OCI-LY1 (cell line): ENCODE results near the gene DLK1.

ENCODE experiments used
- H2AFZ ChIP-seq: fragments of 200-600 bp; sonication (generic), shearing (Covaris generic); 2 replicates; pipeline ENCODE4 v1.6.0; 2014; ENCODE audit warnings: antibody characterized with exemption, mild to moderate bottlenecking, low read length
- H3F3A ChIP-seq: fragments of 200-600 bp; sonication (generic), shearing (Covaris generic); 2 replicates; pipeline ENCODE4 v1.6.0; 2014; ENCODE audit warnings: mild to moderate bottlenecking, antibody characterized with exemption, low read length, moderate library complexity; ENCODE audit not compliant: insufficient read depth
- H3K27ac ChIP-seq: fragments of 200-600 bp; sonication (generic); 2 replicates; pipeline ENCODE4 v1.5.1; 2014; ENCODE audit warnings: low read length, mixed run types, mild to moderate bottlenecking, low read depth; ENCODE audit not compliant: poor library complexity, severe bottlenecking
- H3K27me3 ChIP-seq: fragments of 200-600 bp; sonication (generic); 2 replicates; pipeline ENCODE4 v1.6.0; 2014; ENCODE audit warnings: antibody characterized with exemption, mild to moderate bottlenecking, low read length, moderate library complexity; ENCODE audit not compliant: insufficient read depth
- H3K36me3 ChIP-seq: fragments of 200-600 bp; sonication (generic); 2 replicates; pipeline ENCODE4 v1.6.1; 2014; ENCODE audit warnings: mild to moderate bottlenecking, antibody characterized with exemption, low read length, moderate library complexity, mixed read lengths; ENCODE audit not compliant: insufficient read depth
- H3K4me1 ChIP-seq: fragments of 200-600 bp; sonication (generic); 2 replicates; pipeline ENCODE4 v1.5.1; 2014; ENCODE audit warnings: mild to moderate bottlenecking, low read length, moderate library complexity; ENCODE audit not compliant: insufficient read depth, severe bottlenecking
- H3K4me2 ChIP-seq: fragments of 200-600 bp; sonication (generic), shearing (Covaris generic); 2 replicates; pipeline ENCODE4 v1.6.1; 2014; ENCODE audit warnings: low read length
- H3K4me3 ChIP-seq: fragments of 200-600 bp; sonication (generic); 2 replicates; pipeline ENCODE4 v1.5.1; 2014; ENCODE audit warnings: low read length, low read depth, mild to moderate bottlenecking, mixed read lengths; ENCODE audit not compliant: poor library complexity, severe bottlenecking
- H3K79me2 ChIP-seq: fragments of 200-600 bp; shearing (Covaris generic); 2 replicates; pipeline ENCODE4 v1.6.1; 2016; ENCODE audit warnings: mixed run types, low read length, mixed read lengths; ENCODE audit not compliant: insufficient read depth
- H3K9ac ChIP-seq: fragments of 200-600 bp; sonication (generic), shearing (Covaris generic); 2 replicates; pipeline ENCODE4 v1.6.1; 2014; ENCODE audit warnings: mild to moderate bottlenecking, low read length, mixed read lengths
- H3K9me2 ChIP-seq: fragments of 200-600 bp; sonication (generic), shearing (Covaris generic); 2 replicates; pipeline ENCODE4 v1.6.1; 2014; ENCODE audit warnings: low read depth, mild to moderate bottlenecking, low read length, mixed read lengths
- H3K9me3 ChIP-seq: fragments of 200-600 bp; shearing (Covaris generic); 2 replicates; pipeline ENCODE4 v1.6.1; 2014; ENCODE audit warnings: low read length, mixed read lengths
- H4K20me1 ChIP-seq: fragments of 200-600 bp; sonication (generic), shearing (Covaris generic); 2 replicates; pipeline ENCODE4 v1.6.0; 2016; ENCODE audit warnings: mild to moderate bottlenecking, low read length; ENCODE audit not compliant: insufficient read depth
- EZH2 ChIP-seq: fragments of 200-600 bp; sonication (generic), shearing (Covaris generic); IDR thresholded peaks from 2 replicates; pipeline ENCODE4 v1.8.0; 2017; ENCODE audit warnings: borderline replicate concordance, mixed run types, mild to moderate bottlenecking, antibody characterized with exemption, low read length, moderate library complexity, mixed read lengths
- TF ChIP-seq, protein P1 (sequence below): fragments of 200-600 bp; sonication (generic), shearing (Covaris generic); IDR thresholded peaks from 2 replicates; pipeline ENCODE4 v1.5.1; 2017; ENCODE audit warnings: mild to moderate bottlenecking, antibody characterized with exemption, low read length, moderate library complexity, mixed read lengths

The DLK1 gene

DNA sequence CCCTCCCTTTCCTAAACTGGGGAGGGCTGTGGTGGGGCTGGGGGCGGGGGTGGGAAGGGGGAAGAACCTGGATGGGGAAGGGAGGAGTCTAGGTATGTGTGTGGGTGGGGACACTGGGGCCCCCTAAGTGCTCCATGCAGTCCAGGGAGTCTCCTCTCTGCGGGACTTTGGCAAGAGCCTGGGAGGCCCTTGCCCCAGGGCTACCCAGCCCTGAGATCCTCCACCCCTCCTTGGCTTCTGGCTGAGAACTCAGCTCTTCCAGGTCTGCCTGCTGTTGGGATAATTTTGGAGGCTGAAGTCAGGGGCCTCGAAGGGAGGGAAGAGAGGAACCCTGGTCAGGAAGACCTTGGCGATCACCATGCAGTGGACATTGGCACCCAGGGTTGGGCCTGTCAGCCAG, 2.2 kb upstream of the DLK1 start:
- H3K4me2 ChIP-seq, result no peak overlapping the region
- no peaks in the 10 kb centered on the region for H3K36me3 ChIP-seq
- H3K27ac ChIP-seq, result no peak overlapping the region
- H3K27me3 ChIP-seq, result no peaks in the 10 kb centered on the region
- TF ChIP-seq EZH2, result no peak
- TF ChIP-seq, protein P1, sequence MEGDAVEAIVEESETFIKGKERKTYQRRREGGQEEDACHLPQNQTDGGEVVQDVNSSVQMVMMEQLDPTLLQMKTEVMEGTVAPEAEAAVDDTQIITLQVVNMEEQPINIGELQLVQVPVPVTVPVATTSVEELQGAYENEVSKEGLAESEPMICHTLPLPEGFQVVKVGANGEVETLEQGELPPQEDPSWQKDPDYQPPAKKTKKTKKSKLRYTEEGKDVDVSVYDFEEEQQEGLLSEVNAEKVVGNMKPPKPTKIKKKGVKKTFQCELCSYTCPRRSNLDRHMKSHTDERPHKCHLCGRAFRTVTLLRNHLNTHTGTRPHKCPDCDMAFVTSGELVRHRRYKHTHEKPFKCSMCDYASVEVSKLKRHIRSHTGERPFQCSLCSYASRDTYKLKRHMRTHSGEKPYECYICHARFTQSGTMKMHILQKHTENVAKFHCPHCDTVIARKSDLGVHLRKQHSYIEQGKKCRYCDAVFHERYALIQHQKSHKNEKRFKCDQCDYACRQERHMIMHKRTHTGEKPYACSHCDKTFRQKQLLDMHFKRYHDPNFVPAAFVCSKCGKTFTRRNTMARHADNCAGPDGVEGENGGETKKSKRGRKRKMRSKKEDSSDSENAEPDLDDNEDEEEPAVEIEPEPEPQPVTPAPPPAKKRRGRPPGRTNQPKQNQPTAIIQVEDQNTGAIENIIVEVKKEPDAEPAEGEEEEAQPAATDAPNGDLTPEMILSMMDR, result no peak
- H3K79me2 ChIP-seq, result no peaks in the 10 kb centered on the region
- no peak overlapping the region for H3K4me3 ChIP-seq
- no peaks in the 10 kb centered on the region for H3F3A ChIP-seq
- H3K9me3 ChIP-seq, result no peaks in the 10 kb centered on the region
- no peak overlapping the region for H2AFZ ChIP-seq
- no peaks in the 10 kb centered on the region for H4K20me1 ChIP-seq
- H3K9me2 ChIP-seq, result no peaks in the 10 kb centered on the region
- no peaks in the 10 kb centered on the region for H3K4me1 ChIP-seq
- H3K9ac ChIP-seq, result no peak overlapping the region

DNA sequence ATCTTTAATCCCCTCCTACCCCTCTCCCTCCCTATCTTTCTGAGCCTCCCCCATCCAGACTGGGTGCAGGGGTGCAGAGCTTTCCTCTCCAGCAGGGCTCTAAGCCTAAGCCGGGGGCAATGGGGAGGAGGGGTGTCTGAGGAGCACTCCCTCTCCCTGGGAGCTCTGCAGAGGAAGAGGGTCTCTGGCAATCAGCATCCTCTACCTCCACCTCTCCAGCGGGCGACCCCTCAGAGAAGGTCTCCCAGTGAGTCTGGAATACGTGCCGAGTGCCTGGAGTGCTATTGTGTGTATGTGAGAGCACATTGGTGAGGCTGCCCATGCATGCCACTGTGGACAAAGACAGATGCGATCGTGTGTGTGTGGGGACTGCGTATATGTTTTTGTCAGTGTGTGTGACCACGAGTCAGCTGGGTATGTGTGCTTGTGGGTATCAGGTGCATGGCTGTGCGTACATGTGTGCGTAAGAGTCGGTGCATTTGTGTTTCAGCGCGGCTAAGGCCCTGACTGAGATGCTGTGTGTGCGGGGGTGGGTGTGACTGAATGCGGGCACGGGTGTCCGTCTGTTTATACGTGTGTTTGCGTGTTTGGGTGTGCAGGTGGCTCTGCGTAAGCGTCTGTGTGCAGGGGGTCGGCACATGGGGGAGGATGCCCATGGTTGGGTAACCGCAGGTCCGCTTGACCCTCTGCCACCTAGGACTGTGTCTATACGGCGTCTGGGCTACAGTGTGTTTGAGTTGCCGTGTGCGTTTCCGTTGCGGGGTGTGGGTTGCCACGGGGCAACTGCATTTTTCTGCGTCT, 905 bp upstream of the DLK1 start:
- Histone ChIP-seq H3F3A (no peaks in the 10 kb centered on the region), H3K4me3 (no peak overlapping the region), H3K9me2 (no peaks in the 10 kb centered on the region), H4K20me1 (no peaks in the 10 kb centered on the region), H3K27me3 (no peaks in the 10 kb centered on the region), H3K4me2 (no peak overlapping the region), H3K4me1 (no peaks in the 10 kb centered on the region), H2AFZ (no peak overlapping the region), H3K79me2 (no peaks in the 10 kb centered on the region), H3K9ac (no peak overlapping the region), H3K36me3 (no peaks in the 10 kb centered on the region), H3K27ac (no peak overlapping the region), H3K9me3 (no peaks in the 10 kb centered on the region)
- TF ChIP-seq, protein P1, result no peak
- TF ChIP-seq EZH2, result no peak

DNA sequence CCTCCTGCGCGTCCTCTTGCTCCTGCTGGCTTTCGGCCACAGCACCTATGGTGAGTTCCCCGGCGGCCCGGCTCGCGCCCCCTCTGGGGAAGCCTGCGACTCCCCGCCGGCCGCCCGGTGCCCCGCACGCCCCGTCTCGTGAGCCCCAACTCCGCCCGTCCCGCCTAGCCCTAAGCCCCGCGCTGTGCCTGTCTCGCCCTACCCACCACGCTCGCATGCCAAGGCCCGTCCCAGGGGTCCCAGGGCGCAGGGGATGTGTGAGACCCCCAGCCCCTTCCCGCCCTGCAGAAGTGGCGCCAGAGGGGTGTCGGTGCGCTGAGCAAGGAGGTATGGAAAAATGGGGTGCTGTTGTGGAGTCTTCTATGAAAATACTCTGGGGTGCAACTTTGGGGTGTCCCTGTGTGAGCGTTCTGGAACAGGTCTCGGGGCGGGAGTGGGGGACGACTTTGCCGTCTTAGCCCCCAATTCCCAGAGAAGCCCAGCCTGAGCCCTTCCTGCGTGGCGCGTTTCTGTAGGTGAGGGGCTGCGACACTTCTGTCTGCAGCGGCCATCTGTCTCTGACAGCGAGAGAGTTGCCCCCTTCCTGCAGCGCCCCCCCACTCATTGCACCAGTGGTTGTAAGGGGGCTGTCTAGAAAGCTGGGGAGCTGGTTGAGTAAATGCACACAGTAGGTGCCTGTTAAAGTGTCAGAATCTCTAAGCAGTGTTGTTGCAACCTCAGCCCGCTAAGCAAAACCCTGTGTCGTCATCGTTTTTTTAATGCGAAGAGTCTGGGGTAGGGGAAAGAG, 587 bp downstream of the DLK1 start:
- Histone ChIP-seq H3K4me2 (no peak overlapping the region), H3F3A (no peaks in the 10 kb centered on the region), H3K4me1 (no peaks in the 10 kb centered on the region), H3K36me3 (no peaks in the 10 kb centered on the region), H3K27ac (no peak overlapping the region), H3K9me2 (no peaks in the 10 kb centered on the region), H4K20me1 (no peaks in the 10 kb centered on the region), H3K9ac (no peak overlapping the region), H3K79me2 (no peaks in the 10 kb centered on the region), H3K4me3 (no peak overlapping the region), H2AFZ (no peak overlapping the region), H3K9me3 (no peaks in the 10 kb centered on the region), H3K27me3 (no peaks in the 10 kb centered on the region)
- TF ChIP-seq, protein P1, result no peak
- no peak for TF ChIP-seq EZH2
